Esophagus squamous epithelium (tissue), 5 donors: ENCODE measurements around the gene RGS6. TPM values are rescaled to one million over a fixed set of nuclear protein-coding genes. Genes with fewer than 3 reads are reported as not detected.

ENCODE experiments used
- DNase-seq: peaks from one replicate; lab custom pipeline; 2025; lab: John Stamatoyannopoulos, UW
- H3K27ac ChIP-seq, 4 donors: fragments of 200-600 bp; sonication (generic); one replicate each; pipeline ENCODE4 v1.5.1; 2016 to 2019; ENCODE audit warnings: mild to moderate bottlenecking in 1 of 4
- H3K27me3 ChIP-seq, 4 donors: fragments of 200-600 bp; sonication (generic); 1 replicate in 3 of 4; 2 replicates in 1 of 4; pipeline versions ENCODE4 v1.5.1 to v1.6.0; 2017 to 2021; ENCODE audit warnings: antibody characterized with exemption in 1 of 4
- H3K36me3 ChIP-seq, 3 donors: fragments of 200-600 bp; sonication (generic); one replicate each; pipeline ENCODE4 v1.5.1; 2016 to 2019
- H3K4me1 ChIP-seq, 3 donors: fragments of 200-600 bp; sonication (generic); one replicate each; pipeline ENCODE4 v1.5.1; 2017 to 2019
- H3K4me3 ChIP-seq, 4 donors: fragments of 200-600 bp; sonication (generic); 1 replicate in 3 of 4; 2 replicates in 1 of 4; pipeline ENCODE4 v1.5.1; 2016 to 2019; ENCODE audit warnings: mild to moderate bottlenecking in 2 of 4, moderate library complexity in 1 of 4
- H3K9me3 ChIP-seq, 3 donors: fragments of 200-600 bp; sonication (generic); one replicate each; pipeline ENCODE4 v1.5.1; 2016 to 2019
- CTCF ChIP-seq, 6 experiments: fragments of 450-650 bp in 4 of 6; fragments of 200-600 bp in 2 of 6; sonication (generic) in 2 of 6; IDR thresholded peaks; one replicate each; pipeline ENCODE4 v1.5.1; 2016 to 2019; ENCODE audit warnings: antibody characterized with exemption in 6 of 6, mild to moderate bottlenecking in 4 of 6, moderate library complexity in 4 of 6
- POLR2A ChIP-seq, 4 donors: fragments of 450-650 bp; IDR thresholded peaks; one replicate each; pipeline ENCODE4 v1.6.1; 2017; ENCODE audit warnings: antibody characterized with exemption in 4 of 4, mild to moderate bottlenecking in 4 of 4, moderate library complexity in 3 of 4
- WGBS, 2 donors: methylation state at CpG; one replicate each; pipeline ENCODE4 v1.1.5; 2018; 5-methylcytosine and 5-hydroxymethylcytosine counted together
- intact Hi-C: fragments of 100-400 bp; cut with DNase I; formaldehyde crosslinking; loops from one replicate; pipeline ENCODE4 v1.15.0; 2022
- total RNA-seq, 4 donors: library from RNA; depleted of rRNA; stranded (reverse); fragments of >200 nt; gene quantifications; one replicate each; pipeline ENCODE4 v1.1.0, GENCODE V29; 2016
- donor health status: DM: yes; HTN: yes; CAD: no.

RGS6 gene
- total RNA-seq, 4 donors from 2014 or later = 0.06 to 0.76 (median 0.66) TPM; not detected in 1

GRCh38 chr14:72488514-72488913 is 556.3 kb downstream of the RGS6 start:
- no peaks in the 10 kb centered on the region for H3K36me3 ChIP-seq
- no peak overlapping the region for H3K27ac ChIP-seq
- intact Hi-C loops = no loop called here
- DNase-seq = no peak
- TF ChIP-seq CTCF (IDR thresholded peaks at IDR 0.05) = no peak
- no peak for TF ChIP-seq POLR2A (IDR thresholded peaks at IDR 0.05)
- 71 to 89% methylated on average over 2 of the region's 2 CpGs for WGBS, 2 donors
- H3K4me1 ChIP-seq = no peaks in the 10 kb centered on the region
- H3K4me3 ChIP-seq = no peak overlapping the region
- H3K9me3 ChIP-seq = peaks cover 0 to 11% (median 6%) of the 10 kb centered on the region in 3 donors
- H3K27me3 ChIP-seq = peaks cover 0 to 5% (median 0%) of the 10 kb centered on the region in 4 donors

- H3K27ac ChIP-seq = no peak overlapping the region
- TF ChIP-seq CTCF (IDR thresholded peaks at IDR 0.05) (no peak), POLR2A (IDR thresholded peaks at IDR 0.05) (no peak)
- no peak for DNase-seq
- peaks cover 0 to 11% (median 6%) of the 10 kb centered on the region in 3 donors for H3K9me3 ChIP-seq
- H3K27me3 ChIP-seq = peaks cover 0 to 5% (median 0%) of the 10 kb centered on the region in 4 donors
- H3K36me3 ChIP-seq = no peaks in the 10 kb centered on the region
- no peak overlapping the region for H3K4me3 ChIP-seq
- intact Hi-C loops = no loop called here
- peaks cover 0 to 7% (median 0%) of the 10 kb centered on the region in 3 donors for H3K4me1 ChIP-seq
- 89 to 91% methylated on average over 5 of the region's 5 CpGs for WGBS, 2 donors
Observed at GRCh38 chr14:72492196-72492595, 560.0 kb downstream of the RGS6 start.

- DNase-seq = no peak
- Histone ChIP-seq H3K4me3 (no peak overlapping the region), H3K36me3 (no peaks in the 10 kb centered on the region), H3K27ac (no peak overlapping the region), H3K9me3 (no peaks in the 10 kb centered on the region), H3K4me1 (peaks cover 0 to 7% (median 0%) of the 10 kb centered on the region in 3 donors), H3K27me3 (no peaks in the 10 kb centered on the region)
- no peak for TF ChIP-seq CTCF (IDR thresholded peaks at IDR 0.05)
- no peak for TF ChIP-seq POLR2A (IDR thresholded peaks at IDR 0.05)
- WGBS, 2 donors = 0% methylated on average over 1 of the region's 1 CpG
- intact Hi-C loops = no loop called here
Observed at GRCh38 chr14:72495668-72496067, 563.4 kb downstream of the RGS6 start.

- Histone ChIP-seq H3K4me1 (peaks cover 0 to 7% (median 0%) of the 10 kb centered on the region in 3 donors), H3K36me3 (no peaks in the 10 kb centered on the region), H3K27me3 (no peaks in the 10 kb centered on the region), H3K27ac (no peak overlapping the region), H3K9me3 (no peaks in the 10 kb centered on the region), H3K4me3 (no peak overlapping the region)
- 57 to 80% methylated on average over 1 to 5 of the region's 7 CpGs for WGBS, 2 donors
- intact Hi-C loops = no loop called here
- DNase-seq = no peak
- TF ChIP-seq POLR2A (IDR thresholded peaks at IDR 0.05) (no peak), CTCF (IDR thresholded peaks at IDR 0.05) (no peak)
Observed at GRCh38 chr14:72498646-72499045, 566.4 kb downstream of the RGS6 start.

- 76 to 86% methylated on average over 5 of the region's 5 CpGs for WGBS, 2 donors
- intact Hi-C loops = no loop called here
- TF ChIP-seq CTCF (IDR thresholded peaks at IDR 0.05) (no peak), POLR2A (IDR thresholded peaks at IDR 0.05) (no peak)
- DNase-seq = no peak
- H3K36me3 ChIP-seq = no peaks in the 10 kb centered on the region
- H3K9me3 ChIP-seq = no peaks in the 10 kb centered on the region
- H3K4me1 ChIP-seq = peaks cover 0 to 7% (median 0%) of the 10 kb centered on the region in 3 donors
- H3K27ac ChIP-seq = no peak overlapping the region
- no peak overlapping the region for H3K4me3 ChIP-seq
- H3K27me3 ChIP-seq = no peaks in the 10 kb centered on the region
Observed at GRCh38 chr14:72499746-72500145, 567.5 kb downstream of the RGS6 start.
